Prostate gland (tissue), 2 donors: ENCODE results near the gene SLAMF7.
"Not testable (repeated sequence)": the region's sequence is repeated elsewhere in the genome, so short reads cannot be mapped to it uniquely, and the experiment has no call there.

Experiments
- CTCF ChIP-seq, 4 experiments: fragments of 200-600 bp in 2 of 4; fragments of 450-650 bp in 2 of 4; sonication (generic) in 2 of 4; IDR thresholded peaks; 1 replicate in 3 of 4; 2 replicates in 1 of 4; pipeline ENCODE4 v1.5.1; 2016 to 2019; ENCODE audit warnings: antibody characterized with exemption in 4 of 4, mild to moderate bottlenecking in 2 of 4, moderate library complexity in 2 of 4
- POLR2A ChIP-seq: fragments of 450-650 bp; IDR thresholded peaks from one replicate; pipeline ENCODE4 v1.6.1; 2016; ENCODE audit warnings: antibody characterized with exemption, mild to moderate bottlenecking
- POLR2AphosphoS5 ChIP-seq: sonication (generic); formaldehyde crosslinking; IDR thresholded peaks from one replicate; pipeline ENCODE4 v1.6.1; 2017; ENCODE audit warnings: antibody characterized with exemption

GRCh38 chr1:160712525-160713080, 26.4 kb upstream of the SLAMF7 start:
- TF ChIP-seq CTCF (IDR thresholded peaks at IDR 0.05); POLR2A; POLR2AphosphoS5: not testable (repeated sequence)
